Measurements from ENCODE around the gene SH3RF3. TPM values are rescaled to one million over a fixed set of nuclear protein-coding genes. Genes with fewer than 3 reads are reported as not detected.

Gene SH3RF3
- total RNA-seq, 1 experiment from 2014 or later = not detected

- ChIA-PET POLR2A (no interaction called here), CTCF (no interaction called here), RAD21 (ENCODE audit: low non-redundant PET in 1 of 2, low total read pairs in 2 of 2, uncharacterized antibody in 2 of 2, unreplicated experiment in 2 of 2) (no interaction called here)
- intact Hi-C loops (cut with micrococcal nuclease) = no loop called here
- BruUV-seq (replicated peaks) = no TSS peak
- Histone ChIP-seq H4K20me1 (ENCODE audit: insufficient read depth) (no peaks in the 10 kb centered on the region), H3K79me2 (ENCODE audit: insufficient read depth, low read length) (no peaks in the 10 kb centered on the region), H3K4me1 (ENCODE audit: control insufficient read depth in 1 of 2, insufficient read depth in 2 of 2, low read length in 2 of 2) (peaks cover 1 to 4% of the 10 kb centered on the region in 2 experiments; a peak in 2 of 4 replicates), H3K27ac (ENCODE audit: low read depth, low read length) (no peak overlapping the region), H3K9me3 (ENCODE audit: control insufficient read depth in 1 of 2, insufficient read depth in 1 of 2, low read depth in 1 of 2, low read length in 2 of 2) (no peaks in the 10 kb centered on the region), H3K36me3 (ENCODE audit: control insufficient read depth in 1 of 2, insufficient read depth in 2 of 2, low read length in 2 of 2) (no peaks in the 10 kb centered on the region), H3K9ac (ENCODE audit: low read length) (no peak overlapping the region), H3K4me2 (ENCODE audit: low read length) (no peak overlapping the region), H3K4me3 (replicated peaks in 1 of 2; ENCODE audit: low read depth in 1 of 2, low read length in 2 of 2) (no peak overlapping the region), H3K27me3 (ENCODE audit: insufficient read depth, low read length) (peaks cover 36% of the 10 kb centered on the region), H2AFZ (ENCODE audit: low read depth, low read length, poor library complexity, severe bottlenecking) (no peak overlapping the region), H3K9me2 (ENCODE audit: insufficient read depth) (no peaks in the 10 kb centered on the region)
- TF ChIP-seq EZH2phosphoT487 (IDR thresholded peaks at IDR 0.05; ENCODE audit: borderline replicate concordance) (no peak), CBX3 (IDR thresholded peaks at IDR 0.05; ENCODE audit: low read depth) (no peak), POLR2A (IDR thresholded peaks at IDR 0.05; ENCODE audit: borderline replicate concordance, extremely low read depth, insufficient read depth, insufficient read length) (no peak), EGR1 (IDR thresholded peaks at IDR 0.05; ENCODE audit: low read depth) (no peak), RAD21 (IDR thresholded peaks at IDR 0.05; ENCODE audit: low read depth) (no peak), TCF7L2 (IDR thresholded peaks at IDR 0.05; ENCODE audit: borderline replicate concordance, extremely low read depth, insufficient read depth, insufficient read length) (no peak), ATF3 (IDR thresholded peaks at IDR 0.05) (no peak), YY1 (IDR thresholded peaks at IDR 0.05; ENCODE audit: extremely low read depth, insufficient replicate concordance, low read depth, low read length) (no peak), ELF1 (IDR thresholded peaks at IDR 0.05; ENCODE audit: borderline replicate concordance, low read depth) (no peak)
- TF ChIP-seq, protein P1, sequence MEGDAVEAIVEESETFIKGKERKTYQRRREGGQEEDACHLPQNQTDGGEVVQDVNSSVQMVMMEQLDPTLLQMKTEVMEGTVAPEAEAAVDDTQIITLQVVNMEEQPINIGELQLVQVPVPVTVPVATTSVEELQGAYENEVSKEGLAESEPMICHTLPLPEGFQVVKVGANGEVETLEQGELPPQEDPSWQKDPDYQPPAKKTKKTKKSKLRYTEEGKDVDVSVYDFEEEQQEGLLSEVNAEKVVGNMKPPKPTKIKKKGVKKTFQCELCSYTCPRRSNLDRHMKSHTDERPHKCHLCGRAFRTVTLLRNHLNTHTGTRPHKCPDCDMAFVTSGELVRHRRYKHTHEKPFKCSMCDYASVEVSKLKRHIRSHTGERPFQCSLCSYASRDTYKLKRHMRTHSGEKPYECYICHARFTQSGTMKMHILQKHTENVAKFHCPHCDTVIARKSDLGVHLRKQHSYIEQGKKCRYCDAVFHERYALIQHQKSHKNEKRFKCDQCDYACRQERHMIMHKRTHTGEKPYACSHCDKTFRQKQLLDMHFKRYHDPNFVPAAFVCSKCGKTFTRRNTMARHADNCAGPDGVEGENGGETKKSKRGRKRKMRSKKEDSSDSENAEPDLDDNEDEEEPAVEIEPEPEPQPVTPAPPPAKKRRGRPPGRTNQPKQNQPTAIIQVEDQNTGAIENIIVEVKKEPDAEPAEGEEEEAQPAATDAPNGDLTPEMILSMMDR (IDR thresholded peaks at IDR 0.05 in 2 of 3, conservative IDR thresholded peaks at IDR 0.05 in 1 of 3; ENCODE audit: borderline replicate concordance in 1 of 3, insufficient read depth in 1 of 3, low read depth in 2 of 3, low read length in 2 of 3) = no peak
- no peak for DNase-seq (ENCODE audit: low read depth, low spot score)
- no peak for ATAC-seq
Measured at GRCh38 chr2:109130723-109130995, 1.7 kb downstream of the SH3RF3 start.

Data from HCT116 (cell line).